Measurements from ENCODE around the gene TNK1. TPM values are rescaled to one million over a fixed set of nuclear protein-coding genes. Genes with fewer than 3 reads are reported as not detected.
A peak's percentile ranks its signal among the peaks of the same experiment; 100 is the strongest.

Gene TNK1
- total and polyA plus RNA-seq, 2 donors from 2014 or later, result 7.6 to 9.3 TPM

GRCh38 chr17:7418472-7419152 lies 37.7 kb downstream of the TNK1 start:
- H3K36me3 ChIP-seq (ENCODE audit: control insufficient read depth in 2 of 3, insufficient read depth in 3 of 3, low read length in 3 of 3), result no peaks in the 10 kb centered on the region
- no peaks in the 10 kb centered on the region for H3K4me1 ChIP-seq (ENCODE audit: control insufficient read depth in 2 of 3, insufficient read depth in 2 of 3, low read depth in 1 of 3, low read length in 3 of 3)
- TF ChIP-seq, protein P1, sequence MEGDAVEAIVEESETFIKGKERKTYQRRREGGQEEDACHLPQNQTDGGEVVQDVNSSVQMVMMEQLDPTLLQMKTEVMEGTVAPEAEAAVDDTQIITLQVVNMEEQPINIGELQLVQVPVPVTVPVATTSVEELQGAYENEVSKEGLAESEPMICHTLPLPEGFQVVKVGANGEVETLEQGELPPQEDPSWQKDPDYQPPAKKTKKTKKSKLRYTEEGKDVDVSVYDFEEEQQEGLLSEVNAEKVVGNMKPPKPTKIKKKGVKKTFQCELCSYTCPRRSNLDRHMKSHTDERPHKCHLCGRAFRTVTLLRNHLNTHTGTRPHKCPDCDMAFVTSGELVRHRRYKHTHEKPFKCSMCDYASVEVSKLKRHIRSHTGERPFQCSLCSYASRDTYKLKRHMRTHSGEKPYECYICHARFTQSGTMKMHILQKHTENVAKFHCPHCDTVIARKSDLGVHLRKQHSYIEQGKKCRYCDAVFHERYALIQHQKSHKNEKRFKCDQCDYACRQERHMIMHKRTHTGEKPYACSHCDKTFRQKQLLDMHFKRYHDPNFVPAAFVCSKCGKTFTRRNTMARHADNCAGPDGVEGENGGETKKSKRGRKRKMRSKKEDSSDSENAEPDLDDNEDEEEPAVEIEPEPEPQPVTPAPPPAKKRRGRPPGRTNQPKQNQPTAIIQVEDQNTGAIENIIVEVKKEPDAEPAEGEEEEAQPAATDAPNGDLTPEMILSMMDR (IDR thresholded peaks at IDR 0.05; ENCODE audit: borderline replicate concordance, extremely low read depth, insufficient read depth), result no peak
- DNase-seq (no peak), FAIRE-seq (no peak)
- H3K27ac ChIP-seq (ENCODE audit: low read depth in 2 of 2, low read length in 2 of 2), result no peak overlapping the region
- intact Hi-C loops (cut with DNase I), result no loop called here
- H3K9me3 ChIP-seq (ENCODE audit: control insufficient read depth in 2 of 3, insufficient read depth in 1 of 3, low read length in 3 of 3), result no peaks in the 10 kb centered on the region
- H3K9ac ChIP-seq (ENCODE audit: low read length in 3 of 3), result no peak overlapping the region
- H3K4me3 ChIP-seq (ENCODE audit: low read length in 3 of 3), result no peak overlapping the region
- H3K27me3 ChIP-seq (ENCODE audit: control insufficient read depth, insufficient read depth, low read length), result no peaks in the 10 kb centered on the region

GRCh38 chr17:7419819-7420610 lies 39.1 kb downstream of the TNK1 start, which contains the start of gene SPEM1:
Gene SPEM1 (plus strand): TSS chr17:7420324. CDS start chr17:7420385, 61 bp downstream.
- H3K27me3 ChIP-seq (ENCODE audit: control insufficient read depth, insufficient read depth, low read length), result no peaks in the 10 kb centered on the region
- no peaks in the 10 kb centered on the region for H3K36me3 ChIP-seq (ENCODE audit: control insufficient read depth in 2 of 3, insufficient read depth in 3 of 3, low read length in 3 of 3)
- intact Hi-C loops (cut with DNase I), result no loop called here
- DNase-seq (peak in 4 of 5 donors; percentile 72 to 81 (median 77)), FAIRE-seq (no peak)
- H3K9me3 ChIP-seq (ENCODE audit: control insufficient read depth in 2 of 3, insufficient read depth in 1 of 3, low read length in 3 of 3), result no peaks in the 10 kb centered on the region
- TF ChIP-seq, protein P1 (IDR thresholded peaks at IDR 0.05; ENCODE audit: borderline replicate concordance, extremely low read depth, insufficient read depth), result no peak
- no peaks in the 10 kb centered on the region for H3K4me1 ChIP-seq (ENCODE audit: control insufficient read depth in 2 of 3, insufficient read depth in 2 of 3, low read depth in 1 of 3, low read length in 3 of 3)
- no peak within 1 kb of the TSS for H3K9ac ChIP-seq (ENCODE audit: low read length in 3 of 3)
- H3K4me3 ChIP-seq (ENCODE audit: low read length in 3 of 3), result no peak within 1 kb of the TSS
- no peak within 1 kb of the TSS for H3K27ac ChIP-seq (ENCODE audit: low read depth in 2 of 2, low read length in 2 of 2)

GRCh38 chr17:7421186-7421585 lies 40.3 kb downstream of the TNK1 start:
- TF ChIP-seq, protein P1 (IDR thresholded peaks at IDR 0.05; ENCODE audit: borderline replicate concordance, extremely low read depth, insufficient read depth), result no peak
- intact Hi-C loops (cut with DNase I), result no loop called here
- no peak overlapping the region for H3K9ac ChIP-seq (ENCODE audit: low read length in 3 of 3)
- no peak for FAIRE-seq
- H3K4me1 ChIP-seq (ENCODE audit: control insufficient read depth in 2 of 3, insufficient read depth in 2 of 3, low read depth in 1 of 3, low read length in 3 of 3), result no peaks in the 10 kb centered on the region
- no peak overlapping the region for H3K27ac ChIP-seq (ENCODE audit: low read depth in 2 of 2, low read length in 2 of 2)
- no peaks in the 10 kb centered on the region for H3K9me3 ChIP-seq (ENCODE audit: control insufficient read depth in 2 of 3, insufficient read depth in 1 of 3, low read length in 3 of 3)
- no peaks in the 10 kb centered on the region for H3K36me3 ChIP-seq (ENCODE audit: control insufficient read depth in 2 of 3, insufficient read depth in 3 of 3, low read length in 3 of 3)
- no peak for DNase-seq
- H3K27me3 ChIP-seq (ENCODE audit: control insufficient read depth, insufficient read depth, low read length), result no peaks in the 10 kb centered on the region
- no peak overlapping the region for H3K4me3 ChIP-seq (ENCODE audit: low read length in 3 of 3)

All from kidney (tissue), 14 donors.